ENCODE data around the gene GSTA1.
"Not testable (repeated sequence)": the region's sequence is repeated elsewhere in the genome, so short reads cannot be mapped to it uniquely, and the experiment has no call there.

GSTA1 gene

DNA sequence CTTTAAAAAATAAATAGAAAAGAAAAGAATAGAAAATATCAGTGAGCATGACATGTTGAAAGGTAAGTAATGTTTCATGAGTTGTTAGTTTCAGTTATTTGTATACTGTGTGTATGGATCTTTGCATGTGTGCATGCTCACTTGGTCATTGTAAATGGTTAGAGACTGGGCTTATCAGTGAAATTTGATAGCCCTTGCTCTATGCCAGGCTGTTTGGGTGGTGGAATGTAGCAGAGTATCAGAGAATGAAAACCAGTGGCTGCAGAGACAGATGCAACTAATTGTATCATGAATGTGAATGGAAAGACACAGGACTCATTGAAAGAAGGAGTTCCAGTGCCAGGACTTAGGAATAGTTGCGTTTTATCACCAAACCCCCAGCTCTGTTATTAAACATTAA lies 44.5 kb downstream of the GSTA1 start:
- no peak overlapping the region for H3K27ac ChIP-seq

DNA sequence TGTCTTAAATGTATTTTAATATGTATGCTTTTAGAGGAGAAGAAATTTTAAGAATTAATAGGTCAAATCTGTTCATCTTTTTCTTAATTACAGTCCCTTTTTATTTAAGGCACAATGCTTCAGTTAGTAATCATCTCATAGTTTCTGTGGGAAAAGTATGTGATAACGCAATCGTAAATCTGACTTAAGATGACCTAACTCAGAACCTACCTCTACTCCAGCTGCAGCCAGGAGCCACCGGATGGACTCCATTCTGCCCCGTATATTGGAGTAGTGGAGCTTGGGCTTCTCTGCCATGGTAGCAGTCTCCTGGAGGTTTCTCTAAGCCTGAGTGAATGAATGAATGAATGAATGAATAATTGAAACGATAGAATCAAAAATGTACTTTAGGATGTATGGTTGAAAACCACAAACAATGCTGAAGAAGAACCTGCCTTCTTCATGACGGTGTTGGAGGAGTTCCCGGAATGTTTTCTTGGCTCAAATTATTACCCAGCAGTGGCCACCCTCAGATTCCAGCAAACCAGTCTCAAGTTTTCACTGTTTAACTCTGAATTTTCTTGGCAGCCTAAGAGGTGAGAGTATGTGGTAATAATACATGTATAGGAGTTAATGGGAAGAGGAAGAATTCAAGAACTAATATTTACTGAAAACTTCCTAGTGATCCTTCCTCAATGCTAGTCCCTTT lies 45.8 kb downstream of the GSTA1 start:
- not testable (repeated sequence) for H3K27ac ChIP-seq

More for the DNA sequence above, 44.5 kb downstream of the GSTA1 start:
- no peak for TF ChIP-seq CTCF (conservative IDR thresholded peaks at IDR 0.05)
- no peak for TF ChIP-seq ZFX (IDR thresholded peaks at IDR 0.05)

- H3K27ac ChIP-seq = no peak overlapping the region
- TF ChIP-seq ZFX (IDR thresholded peaks at IDR 0.05) (no peak), CTCF (conservative IDR thresholded peaks at IDR 0.05) (no peak)
Observed at GRCh38 chr6:52754443-52754842, 49.2 kb downstream of the GSTA1 start.

DNA sequence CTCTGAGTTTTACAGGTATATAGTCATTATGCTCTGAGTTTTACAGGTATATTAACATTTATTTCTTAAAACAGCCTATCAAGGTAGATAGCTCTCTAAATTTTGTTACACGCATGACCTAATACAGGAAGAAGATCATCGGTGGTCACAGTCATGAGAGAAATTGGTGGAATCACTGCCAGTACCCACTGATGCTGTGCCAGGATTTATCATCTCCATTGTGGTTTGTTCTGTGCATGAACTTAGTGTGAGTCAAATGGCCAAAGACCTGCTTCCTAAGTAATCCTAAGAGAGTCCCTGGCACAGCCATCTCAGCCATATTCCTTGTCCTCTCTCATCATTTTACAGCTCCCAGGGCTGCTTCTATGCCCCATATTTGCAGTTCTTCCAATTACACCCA lies 50.5 kb downstream of the GSTA1 start:
- H3K27ac ChIP-seq = not testable (repeated sequence)

DNA sequence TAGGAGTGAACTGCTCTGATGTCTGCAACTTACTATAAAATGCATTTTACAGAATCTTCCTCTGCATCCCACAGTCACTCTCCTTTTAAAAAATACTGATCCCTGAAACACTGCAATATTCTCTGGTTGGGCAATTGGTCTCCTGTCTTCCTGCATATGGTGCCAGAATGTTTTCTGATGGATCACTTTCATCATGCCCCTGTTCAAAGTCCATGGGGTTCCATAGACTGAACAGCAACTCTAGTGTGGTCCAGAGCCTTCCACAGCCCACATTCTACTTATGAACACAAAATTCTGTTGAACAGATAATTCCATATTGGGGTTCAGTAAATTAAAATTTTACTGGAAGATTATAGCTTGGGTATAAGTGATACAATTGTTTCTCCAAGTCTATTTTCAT lies 51.3 kb downstream of the GSTA1 start:
- no peak overlapping the region for H3K27ac ChIP-seq
- TF ChIP-seq ZFX (IDR thresholded peaks at IDR 0.05) = no peak

- H3K27ac ChIP-seq = no peak overlapping the region
- TF ChIP-seq CTCF (conservative IDR thresholded peaks at IDR 0.05) (no peak), ZFX (IDR thresholded peaks at IDR 0.05) (no peak)
Observed at GRCh38 chr6:52749556-52750152, 54.0 kb downstream of the GSTA1 start.

DNA sequence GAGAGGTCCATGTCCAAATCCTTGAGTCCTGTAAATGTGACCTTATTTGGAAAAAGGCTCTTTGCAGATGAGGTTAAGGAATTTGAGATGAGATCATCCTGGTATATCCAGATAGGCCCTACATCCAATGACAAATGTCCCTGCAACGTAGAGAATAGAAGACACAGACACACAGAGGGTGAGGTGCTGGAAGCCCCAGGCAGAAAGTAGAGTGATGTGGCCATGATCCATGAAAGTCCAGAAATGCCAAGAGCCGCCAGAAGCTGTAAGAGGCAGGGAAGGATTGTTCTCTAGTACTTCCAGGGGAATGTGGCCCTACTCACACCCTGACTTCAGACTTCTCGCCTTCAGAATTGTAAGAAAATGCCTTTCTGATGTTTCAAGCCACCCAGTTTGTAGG lies 56.3 kb downstream of the GSTA1 start:
- H3K27ac ChIP-seq = not testable (repeated sequence)

GRCh38 chr6:52746213-52746612 lies 57.4 kb downstream of the GSTA1 start:
- H3K27ac ChIP-seq = no peak overlapping the region
- no peak for TF ChIP-seq ZFX (IDR thresholded peaks at IDR 0.05)
- no peak for TF ChIP-seq CTCF (conservative IDR thresholded peaks at IDR 0.05)

GRCh38 chr6:52745764-52746201 lies 57.8 kb downstream of the GSTA1 start:
- H3K27ac ChIP-seq = no peak overlapping the region
- TF ChIP-seq CTCF (conservative IDR thresholded peaks at IDR 0.05) (no peak), ZFX (IDR thresholded peaks at IDR 0.05) (no peak)
